HEK293 (cell line): ENCODE measurements around the gene ANKRD6.

Experiments
- CTCF ChIA-PET: fragments of 350-600 bp; formaldehyde crosslinking; extraction: SDS; loops from one replicate; lab custom pipeline; 2021; ENCODE audit warnings: antibody characterized with exemption; lab: Yijun Ruan, JAX
- POLR2A ChIA-PET: fragments of 300-600 bp; formaldehyde crosslinking; extraction: SDS; loops from one replicate; lab custom pipeline; 2020; ENCODE audit warnings: antibody characterized with exemption, inconsistent platforms; lab: Yijun Ruan, JAX
- H3K27ac ChIP-seq: fragments of 200-500 bp; sonication (Bioruptor generic); 2 replicates; pipeline ENCODE4 v1.5.1; 2014; ENCODE audit warnings: low read depth, low read length, control low read depth, inconsistent platforms; ENCODE audit errors: extremely low read depth
- H3K36me3 ChIP-seq, 2 experiments: fragments of 200-500 bp in 1 of 2; sonication (Bioruptor generic) in 1 of 2; 1 replicate in 1 of 2; 2 replicates in 1 of 2; pipeline ENCODE4 v1.5.1; 2014 to 2017; ENCODE audit warnings: inconsistent platforms in 2 of 2, low read length in 2 of 2; ENCODE audit not compliant: control insufficient read depth in 2 of 2, insufficient read depth in 1 of 2
- H3K4me1 ChIP-seq: fragments of 200-500 bp; sonication (Bioruptor generic); 2 replicates; pipeline ENCODE4 v1.5.1; 2014; ENCODE audit warnings: mild to moderate bottlenecking, low read length, inconsistent platforms; ENCODE audit not compliant: control insufficient read depth, insufficient read depth
- H3K4me3 ChIP-seq: 2 replicates; pipeline ENCODE4 v1.5.1; 2011; ENCODE audit warnings: low read depth, mild to moderate bottlenecking, control low read depth, low read length, moderate library complexity
- H3K9me3 ChIP-seq: fragments of 200-500 bp; sonication (Bioruptor generic); 2 replicates; pipeline ENCODE4 v1.5.1; 2014; ENCODE audit warnings: low read depth, low read length, inconsistent platforms; ENCODE audit not compliant: control insufficient read depth, insufficient read depth
- BCL11A ChIP-seq: fragments of 450-650 bp; formaldehyde crosslinking; IDR thresholded peaks from 2 replicates; pipeline ENCODE4 v1.5.1; 2016; ENCODE audit warnings: low read depth, missing biosample characterization, missing genetic modification characterization
- GLI2 ChIP-seq: fragments of 450-650 bp; formaldehyde crosslinking; IDR thresholded peaks from 2 replicates; pipeline ENCODE4; 2017; ENCODE audit warnings: missing biosample characterization, missing genetic modification characterization, low read depth, borderline replicate concordance
- KLF8 ChIP-seq: fragments of 450-650 bp; formaldehyde crosslinking; IDR thresholded peaks from 2 replicates; pipeline ENCODE4 v1.5.1; 2016; ENCODE audit warnings: missing biosample characterization, missing genetic modification characterization
- OSR2 ChIP-seq: fragments of 450-650 bp; formaldehyde crosslinking; IDR thresholded peaks from 2 replicates; pipeline ENCODE4 v1.5.1; 2016; ENCODE audit warnings: missing biosample characterization, missing genetic modification characterization
- PRDM6 ChIP-seq: fragments of 450-650 bp; formaldehyde crosslinking; IDR thresholded peaks from 2 replicates; pipeline ENCODE4 v1.5.1; 2017; ENCODE audit warnings: missing biosample characterization, missing genetic modification characterization
- REST ChIP-seq: fragments of 450-650 bp; formaldehyde crosslinking; IDR thresholded peaks from 2 replicates; pipeline ENCODE4 v1.5.1; 2016; ENCODE audit warnings: missing biosample characterization, missing genetic modification characterization
- SP2 ChIP-seq: fragments of 450-650 bp; formaldehyde crosslinking; IDR thresholded peaks from 2 replicates; pipeline ENCODE4 v1.5.1; 2016; ENCODE audit warnings: missing biosample characterization, missing genetic modification characterization
- ZBTB11 ChIP-seq: fragments of 450-650 bp; formaldehyde crosslinking; conservative IDR thresholded peaks from 2 replicates; pipeline ENCODE4 v1.5.1; 2016; ENCODE audit warnings: low read depth, missing biosample characterization, missing genetic modification characterization
- ZBTB26 ChIP-seq: fragments of 450-650 bp; formaldehyde crosslinking; optimal IDR thresholded peaks from 2 replicates; pipeline ENCODE3; 2016; ENCODE audit warnings: missing biosample characterization, mild to moderate bottlenecking, missing genetic modification characterization
- ZFP41 ChIP-seq: fragments of 450-650 bp; formaldehyde crosslinking; IDR thresholded peaks from 2 replicates; pipeline ENCODE4 v1.5.1; 2016; ENCODE audit warnings: missing biosample characterization, missing genetic modification characterization, borderline replicate concordance
- ZNF10 ChIP-seq: fragments of 450-650 bp; formaldehyde crosslinking; IDR thresholded peaks from 2 replicates; pipeline ENCODE4 v1.5.1; 2017; ENCODE audit warnings: missing biosample characterization, missing genetic modification characterization
- ZNF169 ChIP-seq: fragments of 450-650 bp; formaldehyde crosslinking; IDR thresholded peaks from 2 replicates; pipeline ENCODE4 v1.5.1; 2016; ENCODE audit warnings: missing biosample characterization, missing genetic modification characterization
- ZNF341 ChIP-seq: fragments of 450-650 bp; formaldehyde crosslinking; IDR thresholded peaks from 2 replicates; pipeline ENCODE4; 2016; ENCODE audit warnings: low read depth, missing biosample characterization, missing genetic modification characterization
- ZNF433 ChIP-seq: fragments of 450-650 bp; formaldehyde crosslinking; IDR thresholded peaks from 2 replicates; pipeline ENCODE4 v1.5.1; 2016; ENCODE audit warnings: missing biosample characterization, missing genetic modification characterization, low read depth
- ZNF488 ChIP-seq: fragments of 450-650 bp; formaldehyde crosslinking; IDR thresholded peaks from 2 replicates; pipeline ENCODE4 v1.5.1; 2016; ENCODE audit warnings: missing biosample characterization, missing genetic modification characterization
- ZNF510 ChIP-seq: fragments of 450-650 bp; formaldehyde crosslinking; IDR thresholded peaks from 2 replicates; pipeline ENCODE4 v1.5.1; 2018; ENCODE audit warnings: mild to moderate bottlenecking, missing genetic modification characterization, missing biosample characterization; ENCODE audit not compliant: insufficient replicate concordance
- ZNF660 ChIP-seq: fragments of 450-650 bp; IDR thresholded peaks from 2 replicates; pipeline ENCODE4 v1.5.1; 2018; ENCODE audit warnings: missing biosample characterization, mild to moderate bottlenecking, missing genetic modification characterization
- ZNF76 ChIP-seq: fragments of 450-650 bp; formaldehyde crosslinking; IDR thresholded peaks from 2 replicates; pipeline ENCODE4; 2016; ENCODE audit warnings: low read depth, missing biosample characterization, missing genetic modification characterization, borderline replicate concordance
- ZNF791 ChIP-seq: fragments of 450-650 bp; formaldehyde crosslinking; IDR thresholded peaks from 2 replicates; pipeline ENCODE4 v1.5.1; 2016; ENCODE audit warnings: missing biosample characterization, missing genetic modification characterization

Gene ANKRD6

GRCh38 chr6:89438248-89438647 is 5.3 kb downstream of the ANKRD6 start:
- no peaks in the 10 kb centered on the region for H3K9me3 ChIP-seq
- no peak for TF ChIP-seq ZNF510
- TF ChIP-seq ZNF660: no peak
- no peak for TF ChIP-seq ZNF10 (tag by site-specific recombination)
- no peak for TF ChIP-seq ZNF791 (tag by site-specific recombination)
- no peaks in the 10 kb centered on the region for H3K36me3 ChIP-seq
- H3K4me1 ChIP-seq: peaks cover 24% of the 10 kb centered on the region
- no peak overlapping the region for H3K4me3 ChIP-seq
- ChIA-PET POLR2A (no interaction called here), CTCF (interaction anchor here (1.8 to 2.2 kb wide), 2 partner anchors 171 to 200 kb away, joined by 4 to 8 read pairs; partner anchors contain the start of gene LYRM2)
- H3K27ac ChIP-seq: no peak overlapping the region

- TF ChIP-seq ZNF341 (0 out of 2 replicates have a peak, but pooled peaks have one; percentile 15), KLF8 (tag by site-specific recombination) (no peak), PRDM6 (peak; percentile 89), ZBTB11 (no peak), SP2 (tag by site-specific recombination) (no peak), GLI2 (tag by site-specific recombination) (no peak), ZFP41 (tag by site-specific recombination) (no peak), ZNF76 (tag by site-specific recombination) (no peak), OSR2 (tag by site-specific recombination) (peak; percentile 77; the same call in 1 of the 2 replicates)
- TF ChIP-seq, all 188 proteins: peak for 3
- ChIA-PET CTCF (no interaction called here), POLR2A (no interaction called here)
- Histone ChIP-seq H3K36me3 (no peaks in the 10 kb centered on the region), H3K4me1 (peaks cover 24% of the 10 kb centered on the region), H3K4me3 (no peak overlapping the region), H3K9me3 (no peaks in the 10 kb centered on the region), H3K27ac (no peak overlapping the region)
Measured at GRCh38 chr6:89439014-89439413, 6.1 kb downstream of the ANKRD6 start.

- ChIA-PET CTCF (interaction anchor here (0.6 to 1.1 kb wide), 4 partner anchors 8 to 173 kb away, joined by 3 to 4 read pairs (median 4); no protein-coding TSS in a partner anchor), POLR2A (no interaction called here)
- H3K4me3 ChIP-seq: no peak overlapping the region
- H3K27ac ChIP-seq: no peak overlapping the region
- peaks cover 15% of the 10 kb centered on the region for H3K4me1 ChIP-seq
- H3K36me3 ChIP-seq: no peaks in the 10 kb centered on the region; a peak in 1 of 3 replicates
- H3K9me3 ChIP-seq: no peaks in the 10 kb centered on the region
- TF ChIP-seq ZNF488 (tag by site-specific recombination): no peak
- TF ChIP-seq ZNF169 (tag by site-specific recombination): no peak
- TF ChIP-seq REST (tag by site-specific recombination): no peak
- no peak for TF ChIP-seq ZNF433 (tag by site-specific recombination)
- TF ChIP-seq SP2 (tag by site-specific recombination): no peak
- TF ChIP-seq BCL11A (tag by site-specific recombination): no peak
- TF ChIP-seq ZBTB26 (tag by site-specific recombination): no peak
Measured at GRCh38 chr6:89440200-89440599, 7.2 kb downstream of the ANKRD6 start.
